Measurements from ENCODE around the gene ZFP90.

Gene ZFP90

DNA sequence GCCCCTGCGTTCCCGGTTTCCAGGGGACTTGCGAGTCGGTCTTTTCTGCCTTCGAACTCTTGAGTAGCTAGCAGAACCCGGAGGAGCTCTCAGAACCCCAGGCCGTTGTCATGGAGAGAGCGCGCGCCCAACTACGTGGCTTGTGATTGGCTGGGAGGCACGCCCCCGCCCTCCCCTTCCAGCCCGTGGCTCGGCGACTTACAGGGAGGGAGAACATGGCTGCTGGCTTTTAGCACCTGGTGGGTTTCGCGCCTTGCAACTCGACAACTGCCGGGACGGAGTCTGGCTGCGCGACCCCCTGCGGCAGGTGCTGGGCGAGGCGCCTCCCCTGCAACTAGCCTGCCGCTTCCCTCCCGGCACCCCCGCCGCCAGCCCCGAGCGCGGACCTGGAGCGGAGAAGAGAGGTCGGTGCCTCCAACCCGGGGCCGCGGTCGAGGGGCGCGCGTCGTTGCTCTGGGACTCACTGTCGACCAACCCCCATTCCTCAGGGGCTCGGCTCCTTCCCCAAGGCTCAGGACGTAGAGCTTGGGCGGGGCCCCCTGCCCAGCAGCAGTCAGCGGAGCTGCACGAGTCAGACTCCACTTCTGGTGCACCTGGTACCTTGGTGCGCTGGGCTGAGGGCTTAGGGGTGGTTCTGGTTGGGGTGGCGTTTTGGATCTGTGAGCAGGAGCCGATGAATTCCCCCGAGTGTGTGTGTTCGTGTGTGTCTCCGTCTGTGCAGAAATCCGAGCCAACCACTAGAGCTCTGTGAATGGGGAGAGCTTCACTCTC lies 9.0 kb upstream of the ZFP90 start (continued):
- TF ChIP-seq, protein P1, sequence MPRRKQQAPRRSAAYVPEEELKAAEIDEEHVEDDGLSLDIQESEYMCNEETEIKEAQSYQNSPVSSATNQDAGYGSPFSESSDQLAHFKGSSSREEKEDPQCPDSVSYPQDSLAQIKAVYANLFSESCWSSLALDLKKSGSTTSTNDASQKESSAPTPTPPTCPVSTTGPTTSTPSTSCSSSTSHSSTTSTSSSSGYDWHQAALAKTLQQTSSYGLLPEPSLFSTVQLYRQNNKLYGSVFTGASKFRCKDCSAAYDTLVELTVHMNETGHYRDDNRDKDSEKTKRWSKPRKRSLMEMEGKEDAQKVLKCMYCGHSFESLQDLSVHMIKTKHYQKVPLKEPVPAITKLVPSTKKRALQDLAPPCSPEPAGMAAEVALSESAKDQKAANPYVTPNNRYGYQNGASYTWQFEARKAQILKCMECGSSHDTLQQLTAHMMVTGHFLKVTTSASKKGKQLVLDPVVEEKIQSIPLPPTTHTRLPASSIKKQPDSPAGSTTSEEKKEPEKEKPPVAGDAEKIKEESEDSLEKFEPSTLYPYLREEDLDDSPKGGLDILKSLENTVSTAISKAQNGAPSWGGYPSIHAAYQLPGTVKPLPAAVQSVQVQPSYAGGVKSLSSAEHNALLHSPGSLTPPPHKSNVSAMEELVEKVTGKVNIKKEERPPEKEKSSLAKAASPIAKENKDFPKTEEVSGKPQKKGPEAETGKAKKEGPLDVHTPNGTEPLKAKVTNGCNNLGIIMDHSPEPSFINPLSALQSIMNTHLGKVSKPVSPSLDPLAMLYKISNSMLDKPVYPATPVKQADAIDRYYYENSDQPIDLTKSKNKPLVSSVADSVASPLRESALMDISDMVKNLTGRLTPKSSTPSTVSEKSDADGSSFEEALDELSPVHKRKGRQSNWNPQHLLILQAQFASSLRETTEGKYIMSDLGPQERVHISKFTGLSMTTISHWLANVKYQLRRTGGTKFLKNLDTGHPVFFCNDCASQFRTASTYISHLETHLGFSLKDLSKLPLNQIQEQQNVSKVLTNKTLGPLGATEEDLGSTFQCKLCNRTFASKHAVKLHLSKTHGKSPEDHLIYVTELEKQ (tag by site-specific recombination; IDR thresholded peaks at IDR 0.05; ENCODE audit: borderline replicate concordance): no peak
- TF ChIP-seq PRDM1 (tag by site-specific recombination; IDR thresholded peaks at IDR 0.05) (no peak), ZSCAN16 (tag by site-specific recombination; IDR thresholded peaks at IDR 0.05) (peak; percentile 3; the same call in 1 of the 2 replicates), PBX3 (CRISPR knock-in tag; IDR thresholded peaks at IDR 0.05) (no peak), ZSCAN30 (tag by site-specific recombination; IDR thresholded peaks at IDR 0.05) (peak; percentile 65; the same call in 1 of the 2 replicates), ZSCAN5A (tag by site-specific recombination; IDR thresholded peaks at IDR 0.05) (no peak), OVOL3 (tag by site-specific recombination; IDR thresholded peaks at IDR 0.05) (no peak), ZNF561 (tag by site-specific recombination; IDR thresholded peaks at IDR 0.05; ENCODE audit: borderline replicate concordance) (0 out of 2 replicates have a peak, but pooled peaks have one; percentile 18), BCL11B (tag by site-specific recombination; IDR thresholded peaks at IDR 0.05; ENCODE audit: low read depth) (no peak), ZBTB20 (tag by site-specific recombination; IDR thresholded peaks at IDR 0.05) (peak; percentile 70; the same call in 1 of the 2 replicates), ZNF514 (tag by site-specific recombination; IDR thresholded peaks at IDR 0.05) (no peak), KLF9 (tag by site-specific recombination; IDR thresholded peaks at IDR 0.05; ENCODE audit: low read depth) (peak; percentile 81), IKZF3 (tag by site-specific recombination; IDR thresholded peaks at IDR 0.05) (no peak), ZNF335 (tag by site-specific recombination; conservative IDR thresholded peaks at IDR 0.05) (peak; percentile 95), ZNF501 (tag by site-specific recombination; IDR thresholded peaks at IDR 0.05) (peak; percentile 63; the same call in 1 of the 2 replicates), ZBTB48 (tag by site-specific recombination; IDR thresholded peaks at IDR 0.05) (no peak), YY1 (tag by site-specific recombination; IDR thresholded peaks at IDR 0.05) (peak; percentile 80), KLF1 (tag by site-specific recombination; IDR thresholded peaks at IDR 0.05) (peak; percentile 67), ZNF544 (tag by site-specific recombination; IDR thresholded peaks at IDR 0.05) (no peak), GFI1B (tag by site-specific recombination; IDR thresholded peaks at IDR 0.05) (no peak), ZNF121 (tag by site-specific recombination; IDR thresholded peaks at IDR 0.05) (peak; percentile 64), ZNF792 (tag by site-specific recombination; IDR thresholded peaks at IDR 0.05) (no peak)
- TF ChIP-seq, protein P2, sequence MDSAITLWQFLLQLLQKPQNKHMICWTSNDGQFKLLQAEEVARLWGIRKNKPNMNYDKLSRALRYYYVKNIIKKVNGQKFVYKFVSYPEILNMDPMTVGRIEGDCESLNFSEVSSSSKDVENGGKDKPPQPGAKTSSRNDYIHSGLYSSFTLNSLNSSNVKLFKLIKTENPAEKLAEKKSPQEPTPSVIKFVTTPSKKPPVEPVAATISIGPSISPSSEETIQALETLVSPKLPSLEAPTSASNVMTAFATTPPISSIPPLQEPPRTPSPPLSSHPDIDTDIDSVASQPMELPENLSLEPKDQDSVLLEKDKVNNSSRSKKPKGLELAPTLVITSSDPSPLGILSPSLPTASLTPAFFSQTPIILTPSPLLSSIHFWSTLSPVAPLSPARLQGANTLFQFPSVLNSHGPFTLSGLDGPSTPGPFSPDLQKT (IDR thresholded peaks at IDR 0.05; ENCODE audit: borderline replicate concordance, low read depth, low read length): no peak
- TF ChIP-seq, protein P3, sequence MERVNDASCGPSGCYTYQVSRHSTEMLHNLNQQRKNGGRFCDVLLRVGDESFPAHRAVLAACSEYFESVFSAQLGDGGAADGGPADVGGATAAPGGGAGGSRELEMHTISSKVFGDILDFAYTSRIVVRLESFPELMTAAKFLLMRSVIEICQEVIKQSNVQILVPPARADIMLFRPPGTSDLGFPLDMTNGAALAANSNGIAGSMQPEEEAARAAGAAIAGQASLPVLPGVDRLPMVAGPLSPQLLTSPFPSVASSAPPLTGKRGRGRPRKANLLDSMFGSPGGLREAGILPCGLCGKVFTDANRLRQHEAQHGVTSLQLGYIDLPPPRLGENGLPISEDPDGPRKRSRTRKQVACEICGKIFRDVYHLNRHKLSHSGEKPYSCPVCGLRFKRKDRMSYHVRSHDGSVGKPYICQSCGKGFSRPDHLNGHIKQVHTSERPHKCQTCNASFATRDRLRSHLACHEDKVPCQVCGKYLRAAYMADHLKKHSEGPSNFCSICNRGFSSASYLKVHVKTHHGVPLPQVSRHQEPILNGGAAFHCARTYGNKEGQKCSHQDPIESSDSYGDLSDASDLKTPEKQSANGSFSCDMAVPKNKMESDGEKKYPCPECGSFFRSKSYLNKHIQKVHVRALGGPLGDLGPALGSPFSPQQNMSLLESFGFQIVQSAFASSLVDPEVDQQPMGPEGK (tag by site-specific recombination; IDR thresholded peaks at IDR 0.05): peak; percentile 49
- TF ChIP-seq, protein P4, sequence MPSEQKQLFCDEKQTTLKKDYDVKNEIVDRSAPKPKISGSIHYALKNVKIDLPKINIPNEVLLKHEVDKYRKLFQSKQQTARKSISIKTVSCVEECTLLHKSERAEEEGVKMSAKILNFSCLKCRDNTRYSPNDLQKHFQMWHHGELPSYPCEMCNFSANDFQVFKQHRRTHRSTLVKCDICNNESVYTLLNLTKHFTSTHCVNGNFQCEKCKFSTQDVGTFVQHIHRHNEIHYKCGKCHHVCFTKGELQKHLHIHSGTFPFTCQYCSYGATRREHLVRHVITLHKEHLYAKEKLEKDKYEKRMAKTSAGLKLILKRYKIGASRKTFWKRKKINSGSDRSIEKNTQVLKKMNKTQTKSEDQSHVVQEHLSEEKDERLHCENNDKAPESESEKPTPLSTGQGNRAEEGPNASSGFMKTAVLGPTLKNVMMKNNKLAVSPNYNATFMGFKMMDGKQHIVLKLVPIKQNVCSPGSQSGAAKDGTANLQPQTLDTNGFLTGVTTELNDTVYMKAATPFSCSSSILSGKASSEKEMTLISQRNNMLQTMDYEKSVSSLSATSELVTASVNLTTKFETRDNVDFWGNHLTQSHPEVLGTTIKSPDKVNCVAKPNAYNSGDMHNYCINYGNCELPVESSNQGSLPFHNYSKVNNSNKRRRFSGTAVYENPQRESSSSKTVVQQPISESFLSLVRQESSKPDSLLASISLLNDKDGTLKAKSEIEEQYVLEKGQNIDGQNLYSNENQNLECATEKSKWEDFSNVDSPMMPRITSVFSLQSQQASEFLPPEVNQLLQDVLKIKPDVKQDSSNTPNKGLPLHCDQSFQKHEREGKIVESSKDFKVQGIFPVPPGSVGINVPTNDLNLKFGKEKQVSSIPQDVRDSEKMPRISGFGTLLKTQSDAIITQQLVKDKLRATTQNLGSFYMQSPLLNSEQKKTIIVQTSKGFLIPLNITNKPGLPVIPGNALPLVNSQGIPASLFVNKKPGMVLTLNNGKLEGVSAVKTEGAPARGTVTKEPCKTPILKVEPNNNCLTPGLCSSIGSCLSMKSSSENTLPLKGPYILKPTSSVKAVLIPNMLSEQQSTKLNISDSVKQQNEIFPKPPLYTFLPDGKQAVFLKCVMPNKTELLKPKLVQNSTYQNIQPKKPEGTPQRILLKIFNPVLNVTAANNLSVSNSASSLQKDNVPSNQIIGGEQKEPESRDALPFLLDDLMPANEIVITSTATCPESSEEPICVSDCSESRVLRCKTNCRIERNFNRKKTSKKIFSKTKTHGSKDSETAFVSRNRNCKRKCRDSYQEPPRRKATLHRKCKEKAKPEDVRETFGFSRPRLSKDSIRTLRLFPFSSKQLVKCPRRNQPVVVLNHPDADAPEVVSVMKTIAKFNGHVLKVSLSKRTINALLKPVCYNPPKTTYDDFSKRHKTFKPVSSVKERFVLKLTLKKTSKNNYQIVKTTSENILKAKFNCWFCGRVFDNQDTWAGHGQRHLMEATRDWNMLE (tag by site-specific recombination; conservative IDR thresholded peaks at IDR 0.05; ENCODE audit: low read depth): 0 out of 2 replicates have a peak, but pooled peaks have one; percentile 31

Data from HEK293 (cell line).